ENCODE measurements around the gene KIF3A. TPM values are rescaled to one million over a fixed set of nuclear protein-coding genes. Genes with fewer than 3 reads are reported as not detected.

Gene KIF3A
- total RNA-seq = 100 to 1,000 TPM in 1 of 4 donors, 10 to 100 TPM in 2, 1 to 10 TPM in 1; 5.9 to 203 (median 19.5) TPM

GRCh38 chr5:132736853-132737833 lies at the start of gene KIF3A:
Gene KIF3A (minus strand): TSS chr5:132737546. CDS start chr5:132737419, 127 bp downstream.
- Histone ChIP-seq H3K27ac (peak within 1 kb of the TSS; percentile 73 to 77), H3K27me3 (no peaks in the 10 kb centered on the region), H3K4me3 (peak within 1 kb of the TSS; percentile 59 to 77), H3K9me3 (no peaks in the 10 kb centered on the region), H3K36me3 (no peaks in the 10 kb centered on the region), H3K4me1 (peaks cover 0 to 6% of the 10 kb centered on the region in 2 donors)
- DNase-seq = peak; percentile 94 to 95
- intact Hi-C loops (cut with DNase I; ENCODE audit: low total_unique reads) = no loop called here
- TF ChIP-seq POLR2A (IDR thresholded peaks at IDR 0.05) (peak; percentile 45 to 61), CTCF (IDR thresholded peaks at IDR 0.05) (peak in 2 of 4 experiments; percentile 24 to 61)

GRCh38 chr5:132787076-132787475 lies 49.7 kb upstream of the KIF3A start:
- H3K27ac ChIP-seq = no peak overlapping the region
- H3K36me3 ChIP-seq = no peaks in the 10 kb centered on the region
- H3K4me3 ChIP-seq = no peak overlapping the region
- TF ChIP-seq POLR2A (IDR thresholded peaks at IDR 0.05) (no peak), CTCF (IDR thresholded peaks at IDR 0.05) (no peak)
- no peaks in the 10 kb centered on the region for H3K27me3 ChIP-seq
- DNase-seq = no peak
- intact Hi-C loops (cut with DNase I; ENCODE audit: low total_unique reads) = no loop called here
- no peaks in the 10 kb centered on the region for H3K4me1 ChIP-seq
- no peaks in the 10 kb centered on the region for H3K9me3 ChIP-seq

GRCh38 chr5:132785864-132786263 lies 48.5 kb upstream of the KIF3A start:
- Histone ChIP-seq H3K27me3 (no peaks in the 10 kb centered on the region), H3K36me3 (no peaks in the 10 kb centered on the region), H3K9me3 (no peaks in the 10 kb centered on the region), H3K27ac (no peak overlapping the region), H3K4me3 (no peak overlapping the region), H3K4me1 (no peaks in the 10 kb centered on the region)
- TF ChIP-seq CTCF (IDR thresholded peaks at IDR 0.05) (no peak), POLR2A (IDR thresholded peaks at IDR 0.05) (no peak)
- no peak for DNase-seq
- intact Hi-C loops (cut with DNase I; ENCODE audit: low total_unique reads) = no loop called here

- DNase-seq = no peak
- Histone ChIP-seq H3K27ac (no peak overlapping the region), H3K4me1 (no peaks in the 10 kb centered on the region), H3K36me3 (no peaks in the 10 kb centered on the region), H3K4me3 (no peak overlapping the region), H3K9me3 (no peaks in the 10 kb centered on the region), H3K27me3 (no peaks in the 10 kb centered on the region)
- TF ChIP-seq POLR2A (IDR thresholded peaks at IDR 0.05) (no peak), CTCF (IDR thresholded peaks at IDR 0.05) (no peak)
- intact Hi-C loops (cut with DNase I; ENCODE audit: low total_unique reads) = no loop called here
Observed at GRCh38 chr5:132785365-132785764, 48.0 kb upstream of the KIF3A start.

- Histone ChIP-seq H3K27me3 (no peaks in the 10 kb centered on the region), H3K4me1 (peaks cover 0 to 8% of the 10 kb centered on the region in 2 donors), H3K36me3 (no peaks in the 10 kb centered on the region), H3K4me3 (no peak overlapping the region), H3K27ac (no peak overlapping the region), H3K9me3 (no peaks in the 10 kb centered on the region)
- intact Hi-C loops (cut with DNase I; ENCODE audit: low total_unique reads) = no loop called here
- DNase-seq = no peak
- TF ChIP-seq POLR2A (IDR thresholded peaks at IDR 0.05) = no peak
- TF ChIP-seq CTCF (IDR thresholded peaks at IDR 0.05) = no peak
Observed at GRCh38 chr5:132782101-132782500, 44.8 kb upstream of the KIF3A start.
